Measurements from ENCODE around the gene GRM3. TPM values are rescaled to one million over a fixed set of nuclear protein-coding genes. Genes with fewer than 3 reads are reported as not detected.

Gene GRM3
- total RNA-seq, 4 donors from 2014 or later, result not detected

GRCh38 chr7:86748201-86748600 is 104.5 kb downstream of the GRM3 start:
- ATAC-seq (ENCODE audit: low FRiP score) (no peak), DNase-seq (ENCODE audit: low spot score) (no peak)
- no peak for TF ChIP-seq CTCF (IDR thresholded peaks at IDR 0.05)

- DNase-seq (ENCODE audit: low spot score), result no peak
- no peak for TF ChIP-seq CTCF (IDR thresholded peaks at IDR 0.05)
Measured at GRCh38 chr7:86748843-86749719, 105.4 kb downstream of the GRM3 start.

GRCh38 chr7:86749741-86750665 is 106.3 kb downstream of the GRM3 start:
- TF ChIP-seq CTCF (IDR thresholded peaks at IDR 0.05), result no peak
- DNase-seq (ENCODE audit: low spot score), result no peak
- ATAC-seq (ENCODE audit: low FRiP score), result no peak

More at GRCh38 chr7:86748843-86749719, 105.4 kb downstream of the GRM3 start:
- no peak for ATAC-seq (ENCODE audit: low FRiP score)

- no peak for ATAC-seq (ENCODE audit: low FRiP score)
- no peak for TF ChIP-seq CTCF (IDR thresholded peaks at IDR 0.05)
- DNase-seq (ENCODE audit: low spot score), result no peak
Measured at GRCh38 chr7:86760236-86760635, 116.5 kb downstream of the GRM3 start.

GRCh38 chr7:86762129-86762528 is 118.4 kb downstream of the GRM3 start:
- TF ChIP-seq CTCF (IDR thresholded peaks at IDR 0.05), result no peak
- no peak for ATAC-seq (ENCODE audit: low FRiP score)
- no peak for DNase-seq (ENCODE audit: low spot score)

- TF ChIP-seq CTCF (IDR thresholded peaks at IDR 0.05), result no peak
- DNase-seq (ENCODE audit: low spot score) (no peak), ATAC-seq (ENCODE audit: low FRiP score) (no peak)
Measured at GRCh38 chr7:86765931-86766330, 122.2 kb downstream of the GRM3 start.
